ENCODE measurements around the gene NSMCE1.

DNA sequence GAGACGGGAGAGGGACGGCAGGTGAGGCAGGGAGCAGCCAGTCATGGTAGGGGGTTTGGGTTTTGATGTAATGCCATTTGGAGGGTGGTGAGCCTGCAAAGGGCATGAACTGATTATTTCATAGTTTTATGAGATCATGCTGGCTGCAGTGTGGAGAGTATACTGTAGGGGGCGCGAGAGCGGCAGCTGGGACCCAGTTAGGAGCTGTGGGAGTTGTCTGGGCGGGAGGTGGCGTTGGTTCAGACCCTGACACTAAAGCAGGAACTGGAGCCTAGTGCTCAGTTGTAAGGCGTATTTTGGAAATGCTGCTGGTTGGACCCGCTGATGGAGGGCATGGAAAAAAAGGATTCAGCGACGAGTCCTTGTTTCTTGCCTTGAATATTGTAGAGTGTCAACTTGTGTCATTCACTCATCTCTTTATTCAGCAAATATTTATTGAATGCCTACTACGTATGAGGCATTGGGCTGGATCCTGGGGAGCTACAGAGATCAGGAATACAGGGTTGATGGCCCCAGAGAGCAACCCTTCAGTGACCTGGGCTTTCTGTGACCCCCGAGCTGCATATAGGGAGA is 89.0 kb downstream of the NSMCE1 start:
- TF ChIP-seq, protein P1, sequence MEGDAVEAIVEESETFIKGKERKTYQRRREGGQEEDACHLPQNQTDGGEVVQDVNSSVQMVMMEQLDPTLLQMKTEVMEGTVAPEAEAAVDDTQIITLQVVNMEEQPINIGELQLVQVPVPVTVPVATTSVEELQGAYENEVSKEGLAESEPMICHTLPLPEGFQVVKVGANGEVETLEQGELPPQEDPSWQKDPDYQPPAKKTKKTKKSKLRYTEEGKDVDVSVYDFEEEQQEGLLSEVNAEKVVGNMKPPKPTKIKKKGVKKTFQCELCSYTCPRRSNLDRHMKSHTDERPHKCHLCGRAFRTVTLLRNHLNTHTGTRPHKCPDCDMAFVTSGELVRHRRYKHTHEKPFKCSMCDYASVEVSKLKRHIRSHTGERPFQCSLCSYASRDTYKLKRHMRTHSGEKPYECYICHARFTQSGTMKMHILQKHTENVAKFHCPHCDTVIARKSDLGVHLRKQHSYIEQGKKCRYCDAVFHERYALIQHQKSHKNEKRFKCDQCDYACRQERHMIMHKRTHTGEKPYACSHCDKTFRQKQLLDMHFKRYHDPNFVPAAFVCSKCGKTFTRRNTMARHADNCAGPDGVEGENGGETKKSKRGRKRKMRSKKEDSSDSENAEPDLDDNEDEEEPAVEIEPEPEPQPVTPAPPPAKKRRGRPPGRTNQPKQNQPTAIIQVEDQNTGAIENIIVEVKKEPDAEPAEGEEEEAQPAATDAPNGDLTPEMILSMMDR (IDR thresholded peaks at IDR 0.05; ENCODE audit: low read length) = peak; percentile 98
- no peak for TF ChIP-seq EZH2phosphoT487 (IDR thresholded peaks at IDR 0.05; ENCODE audit: low read length)
